HCT116 (cell line): ENCODE data around the gene SDK1. TPM values are rescaled to one million over a fixed set of nuclear protein-coding genes. Genes with fewer than 3 reads are reported as not detected.

Experiments
- ATAC-seq: fragments of 200-7000 bp; cut with Tn5 transposase; 2 replicates; pipeline ENCODE4 v1.9.1; 2020; ENCODE audit warnings: mild to moderate bottlenecking, moderate library complexity
- BruUV-seq: library from RNA; stranded (reverse); fragments of 400-500 nt; replicated peaks from 2 replicates; lab custom pipeline; 2021; lab: Mats Ljungman, UMichigan
- CTCF ChIA-PET: fragments of 300-600 bp; sonication (Branson Sonifier 250); formaldehyde crosslinking; loops from one replicate; lab custom pipeline; 2021; ENCODE audit warnings: antibody characterized with exemption; lab: Charles Lee
- POLR2A ChIA-PET: fragments of 300-600, 350-600 bp; sonication (Branson Sonifier 250); formaldehyde crosslinking; loops from one replicate; lab custom pipeline; 2021; ENCODE audit warnings: antibody characterized with exemption; lab: Charles Lee
- RAD21 ChIA-PET, 2 experiments: fragments of 300-600 bp; sonication (Branson Sonifier 250); formaldehyde crosslinking; loops; one replicate each; lab custom pipeline; 2023; ENCODE audit warnings: low total read pairs in 2 of 2; ENCODE audit not compliant: uncharacterized antibody in 2 of 2, unreplicated experiment in 2 of 2, low non-redundant PET in 1 of 2; lab: Charles Lee
- DNase-seq: peaks from one replicate; pipeline ENCODE4 v3.0.0-alpha.2; 2010; ENCODE audit warnings: low read depth, low spot score
- H2AFZ ChIP-seq: fragments of 200-600 bp; shearing (Covaris generic), sonication (generic); 2 replicates; pipeline ENCODE4 v1.6.1; 2017; ENCODE audit warnings: low read depth, mixed run types, mixed read lengths, antibody characterized with exemption, low read length; ENCODE audit not compliant: poor library complexity, severe bottlenecking
- H3K27ac ChIP-seq: 2 replicates; pipeline ENCODE4 v1.5.1; 2012; ENCODE audit warnings: low read depth, low read length
- H3K27me3 ChIP-seq: fragments of 200-600 bp; sonication (generic); 2 replicates; pipeline ENCODE4 v1.6.1; 2016; ENCODE audit warnings: mixed run types, low read length, mixed read lengths; ENCODE audit not compliant: insufficient read depth
- H3K36me3 ChIP-seq, 2 experiments: fragments of 200-500 bp in 1 of 2; fragments of 200-600 bp in 1 of 2; sonication (Bioruptor generic) in 1 of 2; sonication (generic) in 1 of 2; 2 replicates each; pipeline versions ENCODE4 v1.5.1 to v1.6.1; 2014 to 2016; ENCODE audit warnings: low read length in 2 of 2, inconsistent platforms in 1 of 2, mixed read lengths in 1 of 2, mixed run types in 1 of 2; ENCODE audit not compliant: insufficient read depth in 2 of 2, control insufficient read depth in 1 of 2
- H3K4me1 ChIP-seq, 2 experiments: fragments of 200-600 bp in 1 of 2; sonication (generic) in 1 of 2; 2 replicates each; pipeline versions ENCODE4 v1.5.1 to v1.6.1; 2012 to 2017; ENCODE audit warnings: low read length in 2 of 2, inconsistent platforms in 1 of 2, mild to moderate bottlenecking in 1 of 2, mixed read lengths in 1 of 2, mixed run types in 1 of 2, moderate library complexity in 1 of 2; ENCODE audit not compliant: insufficient read depth in 2 of 2, control insufficient read depth in 1 of 2
- H3K4me2 ChIP-seq: fragments of 200-600 bp; sonication (generic); 2 replicates; pipeline ENCODE4 v1.6.1; 2017; ENCODE audit warnings: mixed run types, low read length, mixed read lengths
- H3K4me3 ChIP-seq, 2 experiments: fragments of 200-600 bp in 1 of 2; sonication (generic) in 1 of 2; replicated peaks in 1 of 2; 2 replicates each; pipeline ENCODE4 v1.5.1; 2011 to 2016; ENCODE audit warnings: low read length in 2 of 2, control low read depth in 1 of 2, low read depth in 1 of 2, mild to moderate bottlenecking in 1 of 2, mixed read lengths in 1 of 2, mixed run types in 1 of 2
- H3K79me2 ChIP-seq: fragments of 200-600 bp; sonication (generic); 2 replicates; pipeline ENCODE4 v1.6.1; 2017; ENCODE audit warnings: mild to moderate bottlenecking, mixed run types, low read length, moderate library complexity, mixed read lengths; ENCODE audit not compliant: insufficient read depth
- H3K9ac ChIP-seq: fragments of 200-600 bp; sonication (generic); 2 replicates; pipeline ENCODE4 v1.6.1; 2016; ENCODE audit warnings: low read length, mixed read lengths
- H3K9me2 ChIP-seq: fragments of 200-600 bp; sonication (generic), shearing (Covaris generic); 2 replicates; pipeline ENCODE4 v1.6.1; 2017; ENCODE audit warnings: mixed run types, mild to moderate bottlenecking, moderate library complexity; ENCODE audit not compliant: insufficient read depth
- H3K9me3 ChIP-seq, 2 experiments: fragments of 200-500 bp in 1 of 2; fragments of 200-600 bp in 1 of 2; sonication (Bioruptor generic) in 1 of 2; sonication (generic) in 1 of 2; 2 replicates each; pipeline ENCODE4 v1.6.1; 2014 to 2017; ENCODE audit warnings: low read length in 2 of 2, mixed read lengths in 2 of 2, inconsistent platforms in 1 of 2, low read depth in 1 of 2, mild to moderate bottlenecking in 1 of 2, mixed run types in 1 of 2, moderate library complexity in 1 of 2; ENCODE audit not compliant: control insufficient read depth in 1 of 2, insufficient read depth in 1 of 2
- H4K20me1 ChIP-seq: fragments of 200-600 bp; sonication (generic), shearing (Covaris generic); 2 replicates; pipeline ENCODE4 v1.6.1; 2017; ENCODE audit warnings: mixed run types, mild to moderate bottlenecking, moderate library complexity; ENCODE audit not compliant: insufficient read depth
- ATF3 ChIP-seq: IDR thresholded peaks from 2 replicates; pipeline ENCODE4 v1.6.1; 2012
- EGR1 ChIP-seq: IDR thresholded peaks from 2 replicates; pipeline ENCODE4 v1.6.1; 2012; ENCODE audit warnings: low read depth
- EZH2 ChIP-seq: fragments of 200-600 bp; sonication (generic); IDR thresholded peaks from 2 replicates; pipeline ENCODE4 v1.6.1; 2017; ENCODE audit warnings: antibody characterized with exemption, mixed run types
- MAX ChIP-seq: IDR thresholded peaks from 2 replicates; pipeline ENCODE4 v1.6.1; 2012
- POLR2A ChIP-seq: IDR thresholded peaks from 2 replicates; pipeline ENCODE4 v1.7.0; 2011; ENCODE audit warnings: borderline replicate concordance; ENCODE audit not compliant: insufficient read depth, insufficient read length; ENCODE audit errors: extremely low read depth
- REST ChIP-seq: IDR thresholded peaks from 2 replicates; pipeline ENCODE4 v1.6.1; 2012; ENCODE audit warnings: low read depth
- SIN3A ChIP-seq: IDR thresholded peaks from 2 replicates; pipeline ENCODE4 v1.6.1; 2012; ENCODE audit warnings: low read depth
- SP1 ChIP-seq: IDR thresholded peaks from 2 replicates; pipeline ENCODE4 v1.6.1; 2012; ENCODE audit warnings: low read depth
- YY1 ChIP-seq: IDR thresholded peaks from 2 replicates; pipeline ENCODE4 v1.6.1; 2011; ENCODE audit warnings: low read length, low read depth, moderate library complexity, mild to moderate bottlenecking; ENCODE audit not compliant: insufficient replicate concordance; ENCODE audit errors: extremely low read depth
- ZBTB33 ChIP-seq: IDR thresholded peaks from 2 replicates; pipeline ENCODE4 v1.6.1; 2011; ENCODE audit warnings: mild to moderate bottlenecking, low read length, moderate library complexity; ENCODE audit not compliant: insufficient replicate concordance; ENCODE audit errors: extremely low read depth
- ZFX ChIP-seq: fragments of 450-650 bp; IDR thresholded peaks from 2 replicates; pipeline ENCODE4 v1.6.1; 2017
- ZNF274 ChIP-seq: fragments of 200-500 bp; sonication (Bioruptor generic); IDR thresholded peaks from 2 replicates; pipeline ENCODE4 v1.6.1; 2014; ENCODE audit warnings: mild to moderate bottlenecking, low read depth, low read length, inconsistent platforms
- intact Hi-C: fragments of 100-400 bp; cut with micrococcal nuclease; formaldehyde crosslinking; loops from 2 replicates; pipeline ENCODE4 v1.10.0; 2022
- total RNA-seq: library from RNA; stranded (reverse); gene quantifications from one replicate; pipeline ENCODE4 v1.2.1, GENCODE V29; 2021; ENCODE audit not compliant: unreplicated experiment

Gene SDK1
- total RNA-seq, 1 experiment from 2014 or later: 0.05 TPM

GRCh38 chr7:3333861-3334260, 32.8 kb downstream of the SDK1 start:
- no peak for ATAC-seq
- Histone ChIP-seq H3K79me2 (no peaks in the 10 kb centered on the region), H3K4me3 (no peak overlapping the region), H3K9ac (no peak overlapping the region), H3K27ac (no peak overlapping the region), H3K9me3 (no peaks in the 10 kb centered on the region), H3K36me3 (no peaks in the 10 kb centered on the region), H2AFZ (no peak overlapping the region), H3K27me3 (peaks cover 59% of the 10 kb centered on the region), H3K9me2 (no peaks in the 10 kb centered on the region), H3K4me2 (no peak overlapping the region), H3K4me1 (no peaks in the 10 kb centered on the region), H4K20me1 (no peaks in the 10 kb centered on the region)
- ChIA-PET CTCF (no interaction called here), RAD21 (no interaction called here), POLR2A (no interaction called here)
- no TSS peak for BruUV-seq
- intact Hi-C loops: no loop called here
- DNase-seq: no peak
- no peak for TF ChIP-seq POLR2A
- TF ChIP-seq MAX: no peak
- TF ChIP-seq ZFX: no peak
- no peak for TF ChIP-seq REST
- TF ChIP-seq ZBTB33: no peak
- TF ChIP-seq EZH2: no peak
- no peak for TF ChIP-seq YY1
- TF ChIP-seq ATF3: no peak
- TF ChIP-seq ZNF274: no peak
- no peak for TF ChIP-seq SIN3A
- no peak for TF ChIP-seq SP1
- TF ChIP-seq EGR1: no peak
